Stimulated activated CD4-positive, alpha-beta T cell treated with anti-CD3 and anti-CD28 coated beads, TNF-alpha, amount 100 ng/mL, for 1 hour (primary cell): ENCODE results near the gene LIN9.
"Not testable (repeated sequence)": the region's sequence is repeated elsewhere in the genome, so short reads cannot be mapped to it uniquely, and the experiment has no call there.

Experiments used
- DNase-seq, 3 donors: peaks; one replicate each; pipeline ENCODE4 v3.0.0-alpha.2; 2020; ENCODE audit warnings: low read depth in 3 of 3, low spot score in 1 of 3

Gene LIN9

GRCh38 chr1:226216056-226216455 is 92.9 kb downstream of the LIN9 start:
- DNase-seq: no peak

- DNase-seq: no peak
These were observed 93.7 kb downstream of the LIN9 start for GRCh38 chr1:226215239-226215638.

- DNase-seq: no peak
These were observed 96.4 kb downstream of the LIN9 start for GRCh38 chr1:226212545-226212944.

GRCh38 chr1:226211181-226211821 is 97.7 kb downstream of the LIN9 start:
- DNase-seq: no peak

- no peak for DNase-seq
These were observed 98.3 kb downstream of the LIN9 start for GRCh38 chr1:226210571-226211176.

- no peak for DNase-seq
These were observed 99.5 kb downstream of the LIN9 start for GRCh38 chr1:226209307-226210059.

- no peak for DNase-seq
These were observed 101.9 kb downstream of the LIN9 start for GRCh38 chr1:226207048-226207447.

GRCh38 chr1:226204198-226204597 is 104.8 kb downstream of the LIN9 start:
- DNase-seq: no peak

GRCh38 chr1:226203655-226204054 is 105.3 kb downstream of the LIN9 start:
- DNase-seq: no peak

GRCh38 chr1:226203240-226203639 is 105.7 kb downstream of the LIN9 start:
- DNase-seq: no peak

GRCh38 chr1:226202666-226203065 is 106.3 kb downstream of the LIN9 start:
- not testable (repeated sequence) for DNase-seq

- DNase-seq: no peak
These were observed 106.7 kb downstream of the LIN9 start for GRCh38 chr1:226202246-226202645.

GRCh38 chr1:226201029-226201593 is 107.9 kb downstream of the LIN9 start:
- no peak for DNase-seq

GRCh38 chr1:226199971-226200370 is 109.0 kb downstream of the LIN9 start:
- DNase-seq: no peak

GRCh38 chr1:226195144-226195543 is 113.8 kb downstream of the LIN9 start:
- no peak for DNase-seq

GRCh38 chr1:226187380-226187779 is 121.6 kb downstream of the LIN9 start:
- DNase-seq: no peak

GRCh38 chr1:226187019-226187322 is 122.0 kb downstream of the LIN9 start:
- DNase-seq: no peak

GRCh38 chr1:226186124-226187018 is 122.6 kb downstream of the LIN9 start, which contains the start of gene ACBD3:
Gene ACBD3 (minus strand): TSS chr1:226186741. CDS start chr1:226186675, 66 bp downstream.
- DNase-seq: peak; percentile 54 to 67 (median 55)

- DNase-seq: no peak
These were observed 123.6 kb downstream of the LIN9 start for GRCh38 chr1:226185141-226186036.
